Measurements from ENCODE around the gene MRPL45.

The MRPL45 gene

GRCh38 chr17:38333635-38334295, 36.8 kb downstream of the MRPL45 start:
- Histone ChIP-seq H3K27ac (replicated peaks) (no peak overlapping the region), H3K4me3 (replicated peaks; ENCODE audit: insufficient read depth, low read length) (no peak overlapping the region), H3K27me3 (ENCODE audit: insufficient read depth, poor library complexity, severe bottlenecking) (no peaks in the 10 kb centered on the region)
- TF ChIP-seq CTCF (IDR thresholded peaks at IDR 0.05; ENCODE audit: insufficient read depth, low read length) (peak; percentile 43), GABPA (IDR thresholded peaks at IDR 0.05; ENCODE audit: low read depth) (no peak)
- DNase-seq (ENCODE audit: low read depth in 1 of 2, low spot score in 1 of 2), result peak in 1 of 2 experiments; percentile 58

- no peak for TF ChIP-seq CTCF (IDR thresholded peaks at IDR 0.05; ENCODE audit: insufficient read depth, low read length)
- no peak for TF ChIP-seq POLR2AphosphoS5 (IDR thresholded peaks at IDR 0.05; ENCODE audit: low read depth)
- TF ChIP-seq REST (IDR thresholded peaks at IDR 0.05; ENCODE audit: insufficient replicate concordance, low read depth), result no peak
- TF ChIP-seq SPI1 (IDR thresholded peaks at IDR 0.05; ENCODE audit: borderline replicate concordance, low read depth), result no peak
- TF ChIP-seq GABPA (IDR thresholded peaks at IDR 0.05; ENCODE audit: low read depth), result no peak
- DNase-seq (ENCODE audit: low read depth in 1 of 2, low spot score in 1 of 2), result no peak
These were observed 37.8 kb downstream of the MRPL45 start for GRCh38 chr17:38334480-38335364.

GRCh38 chr17:38336838-38337237, 39.9 kb downstream of the MRPL45 start:
- H3K27me3 ChIP-seq (ENCODE audit: insufficient read depth, poor library complexity, severe bottlenecking), result no peaks in the 10 kb centered on the region
- H3K4me3 ChIP-seq (replicated peaks; ENCODE audit: insufficient read depth, low read length), result no peak overlapping the region
- H3K27ac ChIP-seq (replicated peaks), result no peak overlapping the region
- TF ChIP-seq REST (IDR thresholded peaks at IDR 0.05; ENCODE audit: insufficient replicate concordance, low read depth), result no peak
- no peak for TF ChIP-seq POLR2AphosphoS5 (IDR thresholded peaks at IDR 0.05; ENCODE audit: low read depth)
- no peak for TF ChIP-seq GABPA (IDR thresholded peaks at IDR 0.05; ENCODE audit: low read depth)
- TF ChIP-seq SPI1 (IDR thresholded peaks at IDR 0.05; ENCODE audit: borderline replicate concordance, low read depth), result no peak
- no peak for TF ChIP-seq CTCF (IDR thresholded peaks at IDR 0.05; ENCODE audit: insufficient read depth, low read length)
- DNase-seq (ENCODE audit: low read depth in 1 of 2, low spot score in 1 of 2), result no peak

More at GRCh38 chr17:38334480-38335364, 37.8 kb downstream of the MRPL45 start:
- no peak overlapping the region for H3K27ac ChIP-seq (replicated peaks)
- no peaks in the 10 kb centered on the region for H3K27me3 ChIP-seq (ENCODE audit: insufficient read depth, poor library complexity, severe bottlenecking)
- H3K4me3 ChIP-seq (replicated peaks; ENCODE audit: insufficient read depth, low read length), result no peak overlapping the region
